ENCODE data around the gene SEPHS1.
A peak's percentile ranks its signal among the peaks of the same experiment; 100 is the strongest.

Gene SEPHS1

DNA sequence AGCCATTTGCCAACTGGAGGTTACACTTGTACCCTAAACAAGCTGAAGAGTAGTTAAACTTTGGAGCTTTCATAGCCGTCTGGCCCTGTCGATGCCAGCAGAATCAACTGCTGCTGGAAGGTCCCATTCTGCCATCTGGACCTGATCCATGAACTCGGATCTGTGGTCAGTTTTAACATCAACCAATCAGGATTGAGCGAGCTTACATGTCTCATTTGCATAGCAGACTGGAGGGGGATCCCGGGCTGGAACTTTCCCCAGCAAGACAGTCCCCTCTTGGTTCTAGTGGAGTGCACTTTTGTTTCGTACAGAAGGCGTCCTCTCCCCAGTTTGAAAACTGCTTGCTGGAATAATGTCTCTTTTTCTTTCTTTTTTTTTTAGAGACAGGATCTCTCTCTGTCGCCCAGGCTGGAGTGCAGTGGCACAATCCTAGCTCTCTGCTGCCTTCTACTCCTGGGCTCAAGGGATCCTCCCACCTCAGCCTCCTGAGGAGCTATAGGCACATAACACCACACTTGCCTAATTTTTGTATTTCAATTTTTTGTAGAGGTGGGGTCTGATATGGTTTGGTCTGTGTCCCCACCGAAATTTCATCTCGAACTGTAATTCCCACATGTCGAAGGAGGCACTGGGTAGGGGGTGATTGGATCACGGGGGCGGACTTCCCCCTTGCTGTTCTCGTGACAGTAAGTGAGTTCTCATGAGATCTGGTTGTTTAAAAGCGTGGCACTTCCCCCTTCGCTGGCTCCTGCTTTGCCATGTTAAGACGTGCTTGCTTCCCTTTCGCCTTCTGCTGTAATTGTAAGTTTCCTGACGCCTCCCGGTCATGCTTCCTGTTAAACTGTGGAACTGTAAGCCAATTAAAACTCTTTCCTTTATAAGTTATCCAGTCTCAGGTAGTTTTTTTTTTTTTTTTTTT, 42.8 kb upstream of the SEPHS1 start:
- TF ChIP-seq SPI1 (IDR thresholded peaks at IDR 0.05; ENCODE audit: borderline replicate concordance, low read depth) = peak; percentile 74; the same call in 1 of the 2 replicates
- TF ChIP-seq, protein P1, sequence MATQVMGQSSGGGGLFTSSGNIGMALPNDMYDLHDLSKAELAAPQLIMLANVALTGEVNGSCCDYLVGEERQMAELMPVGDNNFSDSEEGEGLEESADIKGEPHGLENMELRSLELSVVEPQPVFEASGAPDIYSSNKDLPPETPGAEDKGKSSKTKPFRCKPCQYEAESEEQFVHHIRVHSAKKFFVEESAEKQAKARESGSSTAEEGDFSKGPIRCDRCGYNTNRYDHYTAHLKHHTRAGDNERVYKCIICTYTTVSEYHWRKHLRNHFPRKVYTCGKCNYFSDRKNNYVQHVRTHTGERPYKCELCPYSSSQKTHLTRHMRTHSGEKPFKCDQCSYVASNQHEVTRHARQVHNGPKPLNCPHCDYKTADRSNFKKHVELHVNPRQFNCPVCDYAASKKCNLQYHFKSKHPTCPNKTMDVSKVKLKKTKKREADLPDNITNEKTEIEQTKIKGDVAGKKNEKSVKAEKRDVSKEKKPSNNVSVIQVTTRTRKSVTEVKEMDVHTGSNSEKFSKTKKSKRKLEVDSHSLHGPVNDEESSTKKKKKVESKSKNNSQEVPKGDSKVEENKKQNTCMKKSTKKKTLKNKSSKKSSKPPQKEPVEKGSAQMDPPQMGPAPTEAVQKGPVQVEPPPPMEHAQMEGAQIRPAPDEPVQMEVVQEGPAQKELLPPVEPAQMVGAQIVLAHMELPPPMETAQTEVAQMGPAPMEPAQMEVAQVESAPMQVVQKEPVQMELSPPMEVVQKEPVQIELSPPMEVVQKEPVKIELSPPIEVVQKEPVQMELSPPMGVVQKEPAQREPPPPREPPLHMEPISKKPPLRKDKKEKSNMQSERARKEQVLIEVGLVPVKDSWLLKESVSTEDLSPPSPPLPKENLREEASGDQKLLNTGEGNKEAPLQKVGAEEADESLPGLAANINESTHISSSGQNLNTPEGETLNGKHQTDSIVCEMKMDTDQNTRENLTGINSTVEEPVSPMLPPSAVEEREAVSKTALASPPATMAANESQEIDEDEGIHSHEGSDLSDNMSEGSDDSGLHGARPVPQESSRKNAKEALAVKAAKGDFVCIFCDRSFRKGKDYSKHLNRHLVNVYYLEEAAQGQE (IDR thresholded peaks at IDR 0.05; ENCODE audit: insufficient replicate concordance, low read depth) = no peak
- H3K27me3 ChIP-seq (ENCODE audit: insufficient read depth, poor library complexity, severe bottlenecking) = no peaks in the 10 kb centered on the region
- peak; percentile 33 to 54 for DNase-seq (ENCODE audit: low read depth in 1 of 2, low spot score in 1 of 2)
- H3K4me3 ChIP-seq (replicated peaks; ENCODE audit: insufficient read depth, low read length) = no peak overlapping the region
- H3K27ac ChIP-seq (replicated peaks) = no peak overlapping the region

DNA sequence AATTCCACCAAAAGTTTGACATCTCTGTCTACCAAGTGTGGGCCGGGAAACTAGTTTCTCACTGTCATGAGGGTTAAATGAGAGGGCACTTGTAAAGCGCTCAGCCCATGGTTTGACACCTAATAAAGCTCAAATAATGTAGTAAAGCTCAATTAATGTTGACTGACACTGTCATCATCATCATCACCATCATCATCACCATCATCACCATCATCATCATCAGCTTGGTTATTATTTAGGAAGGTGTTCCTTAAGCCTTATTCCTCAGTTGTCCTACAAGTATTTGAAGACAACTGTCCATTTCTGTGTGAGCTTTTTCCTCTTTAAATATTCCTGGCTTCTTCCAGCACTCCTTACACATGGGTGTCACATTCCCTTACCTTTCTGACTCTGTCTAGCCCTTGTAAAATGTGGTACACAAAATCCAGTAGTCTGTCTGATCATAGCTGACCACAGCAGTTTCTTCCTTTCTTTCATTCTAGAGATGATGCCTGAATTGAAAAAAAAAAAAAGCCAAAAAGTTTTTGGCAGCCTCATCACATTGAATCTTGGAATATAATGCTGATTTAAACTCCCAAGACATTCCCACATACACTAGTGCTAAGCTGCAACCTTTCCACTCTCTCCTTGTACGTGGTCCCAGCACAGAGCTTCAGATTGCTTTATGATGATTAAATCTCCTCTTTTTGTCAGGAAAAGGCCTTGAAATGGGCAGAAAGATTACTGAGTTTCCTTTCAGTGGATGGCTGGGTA, 40.6 kb upstream of the SEPHS1 start:
- no peak for DNase-seq (ENCODE audit: low read depth in 1 of 2, low spot score in 1 of 2)
- Histone ChIP-seq H3K4me3 (replicated peaks; ENCODE audit: insufficient read depth, low read length) (no peak overlapping the region), H3K27me3 (ENCODE audit: insufficient read depth, poor library complexity, severe bottlenecking) (no peaks in the 10 kb centered on the region), H3K27ac (replicated peaks) (no peak overlapping the region)
- TF ChIP-seq, protein P1 (IDR thresholded peaks at IDR 0.05; ENCODE audit: insufficient replicate concordance, low read depth) = no peak
- no peak for TF ChIP-seq SPI1 (IDR thresholded peaks at IDR 0.05; ENCODE audit: borderline replicate concordance, low read depth)
- no peak for TF ChIP-seq POLR2AphosphoS5 (IDR thresholded peaks at IDR 0.05; ENCODE audit: low read depth)
- TF ChIP-seq GABPA (IDR thresholded peaks at IDR 0.05; ENCODE audit: low read depth) = no peak
- TF ChIP-seq, protein P2, sequence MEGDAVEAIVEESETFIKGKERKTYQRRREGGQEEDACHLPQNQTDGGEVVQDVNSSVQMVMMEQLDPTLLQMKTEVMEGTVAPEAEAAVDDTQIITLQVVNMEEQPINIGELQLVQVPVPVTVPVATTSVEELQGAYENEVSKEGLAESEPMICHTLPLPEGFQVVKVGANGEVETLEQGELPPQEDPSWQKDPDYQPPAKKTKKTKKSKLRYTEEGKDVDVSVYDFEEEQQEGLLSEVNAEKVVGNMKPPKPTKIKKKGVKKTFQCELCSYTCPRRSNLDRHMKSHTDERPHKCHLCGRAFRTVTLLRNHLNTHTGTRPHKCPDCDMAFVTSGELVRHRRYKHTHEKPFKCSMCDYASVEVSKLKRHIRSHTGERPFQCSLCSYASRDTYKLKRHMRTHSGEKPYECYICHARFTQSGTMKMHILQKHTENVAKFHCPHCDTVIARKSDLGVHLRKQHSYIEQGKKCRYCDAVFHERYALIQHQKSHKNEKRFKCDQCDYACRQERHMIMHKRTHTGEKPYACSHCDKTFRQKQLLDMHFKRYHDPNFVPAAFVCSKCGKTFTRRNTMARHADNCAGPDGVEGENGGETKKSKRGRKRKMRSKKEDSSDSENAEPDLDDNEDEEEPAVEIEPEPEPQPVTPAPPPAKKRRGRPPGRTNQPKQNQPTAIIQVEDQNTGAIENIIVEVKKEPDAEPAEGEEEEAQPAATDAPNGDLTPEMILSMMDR (IDR thresholded peaks at IDR 0.05; ENCODE audit: insufficient read depth, low read length) = no peak

DNA sequence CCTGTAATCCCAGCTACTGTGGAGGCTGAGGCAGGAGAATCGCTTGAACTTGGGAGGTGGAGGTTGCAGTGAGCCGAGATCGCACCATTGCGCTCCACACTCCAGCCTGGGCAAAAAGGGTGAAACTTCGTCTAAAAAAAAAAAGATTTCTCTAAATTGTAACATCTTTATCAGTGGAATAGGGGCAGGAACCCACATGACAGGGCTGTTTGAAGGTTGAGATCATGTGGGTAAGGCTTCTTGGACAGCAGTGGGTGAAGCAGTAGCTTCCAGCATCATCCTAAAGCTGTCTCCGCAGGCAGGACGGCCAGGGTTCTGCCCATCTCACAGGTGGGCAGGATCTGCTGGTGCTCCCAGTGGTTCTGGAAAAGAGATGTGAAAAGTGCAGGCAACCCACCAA, 37.9 kb upstream of the SEPHS1 start:
- Histone ChIP-seq H3K4me3 (replicated peaks; ENCODE audit: insufficient read depth, low read length) (no peak overlapping the region), H3K27me3 (ENCODE audit: insufficient read depth, poor library complexity, severe bottlenecking) (no peaks in the 10 kb centered on the region), H3K27ac (replicated peaks) (no peak overlapping the region)
- no peak for DNase-seq (ENCODE audit: low read depth in 1 of 2, low spot score in 1 of 2)
- TF ChIP-seq, protein P2 (IDR thresholded peaks at IDR 0.05; ENCODE audit: insufficient read depth, low read length) = no peak
- TF ChIP-seq, protein P1 (IDR thresholded peaks at IDR 0.05; ENCODE audit: insufficient replicate concordance, low read depth) = no peak
- TF ChIP-seq GABPA (IDR thresholded peaks at IDR 0.05; ENCODE audit: low read depth) (no peak), POLR2AphosphoS5 (IDR thresholded peaks at IDR 0.05; ENCODE audit: low read depth) (no peak), SPI1 (IDR thresholded peaks at IDR 0.05; ENCODE audit: borderline replicate concordance, low read depth) (no peak)

Data from HL-60 (cell line).